ENCODE results near the gene CDH4. TPM values are rescaled to one million over a fixed set of nuclear protein-coding genes. Genes with fewer than 3 reads are reported as not detected.

The CDH4 gene
- total RNA-seq, 1 donor from 2014 or later: under 0.01 TPM

GRCh38 chr20:61814244-61814643 is 562.2 kb downstream of the CDH4 start:
- DNase-seq (ENCODE audit: low read depth in 2 of 2): no peak

- DNase-seq (ENCODE audit: low read depth in 2 of 2): no peak
Measured at GRCh38 chr20:61814726-61815125, 562.7 kb downstream of the CDH4 start.

GRCh38 chr20:61815176-61815575 is 563.1 kb downstream of the CDH4 start:
- DNase-seq (ENCODE audit: low read depth in 2 of 2): no peak

- no peak for DNase-seq (ENCODE audit: low read depth in 2 of 2)
Measured at GRCh38 chr20:61815678-61816077, 563.6 kb downstream of the CDH4 start.

- DNase-seq (ENCODE audit: low read depth in 2 of 2): no peak
Measured at GRCh38 chr20:61816606-61817460, 564.8 kb downstream of the CDH4 start.

GRCh38 chr20:61817575-61817974 is 565.5 kb downstream of the CDH4 start:
- DNase-seq (ENCODE audit: low read depth in 2 of 2): no peak

GRCh38 chr20:61818746-61819573 is 566.9 kb downstream of the CDH4 start:
- DNase-seq (ENCODE audit: low read depth in 2 of 2): no peak

GRCh38 chr20:61819574-61819846 is 567.4 kb downstream of the CDH4 start:
- no peak for DNase-seq (ENCODE audit: low read depth in 2 of 2)

- no peak for DNase-seq (ENCODE audit: low read depth in 2 of 2)
Measured at GRCh38 chr20:61819921-61820825, 568.1 kb downstream of the CDH4 start.

- no peak for DNase-seq (ENCODE audit: low read depth in 2 of 2)
Measured at GRCh38 chr20:61821735-61822134, 569.7 kb downstream of the CDH4 start.

- no peak for DNase-seq (ENCODE audit: low read depth in 2 of 2)
Measured at GRCh38 chr20:61822396-61822795, 570.3 kb downstream of the CDH4 start.

GRCh38 chr20:61823242-61823641 is 571.2 kb downstream of the CDH4 start:
- DNase-seq (ENCODE audit: low read depth in 2 of 2): no peak

- DNase-seq (ENCODE audit: low read depth in 2 of 2): no peak
Measured at GRCh38 chr20:61828891-61829290, 576.8 kb downstream of the CDH4 start.

- DNase-seq (ENCODE audit: low read depth in 2 of 2): no peak
Measured at GRCh38 chr20:61829526-61829925, 577.5 kb downstream of the CDH4 start.

GRCh38 chr20:61830241-61830930 is 578.3 kb downstream of the CDH4 start:
- no peak for DNase-seq (ENCODE audit: low read depth in 2 of 2)

- no peak for DNase-seq (ENCODE audit: low read depth in 2 of 2)
Measured at GRCh38 chr20:61830991-61831390, 578.9 kb downstream of the CDH4 start.

- no peak for DNase-seq (ENCODE audit: low read depth in 2 of 2)
Measured at GRCh38 chr20:61832181-61832580, 580.1 kb downstream of the CDH4 start.

- DNase-seq (ENCODE audit: low read depth in 2 of 2): no peak
Measured at GRCh38 chr20:61833807-61834610, 581.9 kb downstream of the CDH4 start.

- DNase-seq (ENCODE audit: low read depth in 2 of 2): no peak
Measured at GRCh38 chr20:61835301-61835700, 583.2 kb downstream of the CDH4 start.

GRCh38 chr20:61835791-61836350 is 583.8 kb downstream of the CDH4 start:
- DNase-seq (ENCODE audit: low read depth in 2 of 2): no peak
